Choroid plexus epithelial cell (primary cell): ENCODE measurements around the gene AKT3.

Experiments
- DNase-seq: peaks from one replicate; pipeline ENCODE4 v3.0.0-alpha.2; 2010; ENCODE audit warnings: low read depth
- H3K4me3 ChIP-seq: 2 replicates; pipeline ENCODE4 v1.5.1; 2011; ENCODE audit warnings: low read depth, mild to moderate bottlenecking, control low read depth, low read length, moderate library complexity
- CTCF ChIP-seq: conservative IDR thresholded peaks from 2 replicates; pipeline ENCODE4 v1.5.1; 2011; ENCODE audit warnings: low read depth, mild to moderate bottlenecking, control low read depth, inconsistent platforms, low read length, moderate library complexity

AKT3 gene

GRCh38 chr1:243723458-243724043 is 126.5 kb downstream of the AKT3 start:
- no peak overlapping the region for H3K4me3 ChIP-seq
- DNase-seq: peak; percentile 31
- TF ChIP-seq CTCF: no peak

GRCh38 chr1:243723050-243723449 is 127.0 kb downstream of the AKT3 start:
- no peak overlapping the region for H3K4me3 ChIP-seq
- DNase-seq: no peak
- TF ChIP-seq CTCF: no peak

GRCh38 chr1:243719476-243719875 is 130.6 kb downstream of the AKT3 start:
- no peak overlapping the region for H3K4me3 ChIP-seq
- no peak for DNase-seq
- no peak for TF ChIP-seq CTCF

- H3K4me3 ChIP-seq: no peak overlapping the region
- DNase-seq: peak; percentile 76
- no peak for TF ChIP-seq CTCF
These were observed 131.2 kb downstream of the AKT3 start for GRCh38 chr1:243718893-243719292.

GRCh38 chr1:243718022-243718421 is 132.0 kb downstream of the AKT3 start:
- TF ChIP-seq CTCF: no peak

GRCh38 chr1:243716906-243717305 is 133.1 kb downstream of the AKT3 start:
- DNase-seq: peak; percentile 40
- H3K4me3 ChIP-seq: no peak overlapping the region
- no peak for TF ChIP-seq CTCF

More at GRCh38 chr1:243718022-243718421, 132.0 kb downstream of the AKT3 start:
- no peak for DNase-seq
- H3K4me3 ChIP-seq: no peak overlapping the region

- no peak overlapping the region for H3K4me3 ChIP-seq
- peak; percentile 65 for DNase-seq
- TF ChIP-seq CTCF: no peak
These were observed 134.8 kb downstream of the AKT3 start for GRCh38 chr1:243715285-243715684.
